ENCODE results near the gene ABHD1. TPM values are rescaled to one million over a fixed set of nuclear protein-coding genes. Genes with fewer than 3 reads are reported as not detected.

Gene ABHD1
- total RNA-seq, 3 donors from 2014 or later = 0.29 to 0.80 TPM; not detected in 1

- no peak for DNase-seq (ENCODE audit: low spot score in 2 of 2)
- no peak within 1 kb of the TSS for H3K4me3 ChIP-seq
- intact Hi-C loops (cut with DNase I; ENCODE audit: low total_unique reads) = no loop called here
- TF ChIP-seq POLR2A (IDR thresholded peaks at IDR 0.05) = no peak
- no peak for TF ChIP-seq POLR2AphosphoS5 (IDR thresholded peaks at IDR 0.05)
- no peaks in the 10 kb centered on the region for H3K27me3 ChIP-seq
- H3K27ac ChIP-seq = no peak within 1 kb of the TSS
- no peaks in the 10 kb centered on the region for H3K4me1 ChIP-seq
- H3K9me3 ChIP-seq = no peaks in the 10 kb centered on the region
- H3K36me3 ChIP-seq = no peaks in the 10 kb centered on the region
Observed at GRCh38 chr2:27148801-27149439, 25.3 kb downstream of the ABHD1 start, which contains the start of gene TCF23. Gene TCF23, plus strand, starts transcription at chr2:27149004. Its CDS starts 130 bp downstream, at chr2:27149134.

DNA sequence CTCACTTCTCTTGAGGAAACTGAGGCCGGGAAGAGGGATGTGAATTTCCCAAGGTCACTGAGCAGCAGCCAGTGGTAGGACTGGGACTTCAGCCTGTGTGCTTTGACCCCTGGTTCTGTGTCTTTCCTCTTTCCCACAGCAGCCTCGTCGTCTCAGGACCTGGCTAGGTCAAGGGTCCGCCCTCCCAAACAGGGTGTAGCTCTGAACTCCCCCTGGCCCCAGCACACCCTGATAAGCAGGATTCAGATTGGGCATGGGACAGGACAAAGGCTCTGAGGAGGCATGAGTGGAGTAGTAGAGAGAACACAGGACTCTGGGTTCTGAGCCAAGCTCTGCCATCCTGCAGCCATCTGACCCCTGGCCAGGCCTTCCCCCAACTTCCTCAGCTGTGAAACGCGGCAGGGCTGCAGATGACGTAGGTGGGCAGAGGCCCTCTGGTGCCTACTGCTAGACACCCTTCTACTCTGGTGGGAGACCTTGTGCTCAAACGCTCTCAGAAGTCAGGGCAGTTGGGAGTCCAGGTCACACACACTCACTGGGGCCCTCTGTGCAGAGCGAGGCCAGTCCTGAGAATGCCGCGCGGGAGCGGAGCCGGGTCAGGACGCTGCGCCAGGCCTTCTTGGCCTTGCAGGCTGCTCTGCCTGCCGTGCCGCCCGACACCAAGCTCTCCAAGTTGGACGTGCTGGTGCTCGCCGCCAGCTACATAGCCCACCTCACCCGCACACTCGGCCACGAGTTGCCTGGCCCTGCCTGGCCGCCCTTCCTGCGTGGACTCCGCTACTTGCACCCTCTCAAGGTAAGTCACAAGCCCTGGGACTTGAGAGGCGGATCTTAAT is 26.2 kb downstream of the ABHD1 start:
- Histone ChIP-seq H3K27me3 (no peaks in the 10 kb centered on the region), H3K9me3 (no peaks in the 10 kb centered on the region), H3K4me3 (no peak overlapping the region), H3K4me1 (no peaks in the 10 kb centered on the region), H3K27ac (no peak overlapping the region), H3K36me3 (no peaks in the 10 kb centered on the region)
- intact Hi-C loops (cut with DNase I; ENCODE audit: low total_unique reads) = no loop called here
- no peak for DNase-seq (ENCODE audit: low spot score in 2 of 2)
- TF ChIP-seq POLR2AphosphoS5 (IDR thresholded peaks at IDR 0.05) = no peak
- TF ChIP-seq POLR2A (IDR thresholded peaks at IDR 0.05) = no peak
- no peak for TF ChIP-seq CTCF (IDR thresholded peaks at IDR 0.05)

- TF ChIP-seq POLR2A (IDR thresholded peaks at IDR 0.05) (no peak), POLR2AphosphoS5 (IDR thresholded peaks at IDR 0.05) (no peak), CTCF (IDR thresholded peaks at IDR 0.05) (no peak)
- Histone ChIP-seq H3K27ac (no peak overlapping the region), H3K4me1 (no peaks in the 10 kb centered on the region), H3K9me3 (no peaks in the 10 kb centered on the region), H3K4me3 (no peak overlapping the region), H3K36me3 (no peaks in the 10 kb centered on the region), H3K27me3 (no peaks in the 10 kb centered on the region)
- intact Hi-C loops (cut with DNase I; ENCODE audit: low total_unique reads) = no loop called here
- DNase-seq (ENCODE audit: low spot score in 2 of 2) = no peak
Observed at GRCh38 chr2:27150639-27151230, 27.1 kb downstream of the ABHD1 start.

- no peak for TF ChIP-seq CTCF (IDR thresholded peaks at IDR 0.05)
- no peak for TF ChIP-seq POLR2A (IDR thresholded peaks at IDR 0.05)
- TF ChIP-seq POLR2AphosphoS5 (IDR thresholded peaks at IDR 0.05) = no peak
- Histone ChIP-seq H3K36me3 (no peaks in the 10 kb centered on the region), H3K9me3 (no peaks in the 10 kb centered on the region), H3K27ac (no peak overlapping the region), H3K4me1 (no peaks in the 10 kb centered on the region), H3K27me3 (no peaks in the 10 kb centered on the region), H3K4me3 (no peak overlapping the region)
- DNase-seq (ENCODE audit: low spot score in 2 of 2) = no peak
- intact Hi-C loops (cut with DNase I; ENCODE audit: low total_unique reads) = no loop called here
Observed at GRCh38 chr2:27152102-27152795, 28.6 kb downstream of the ABHD1 start.

GRCh38 chr2:27152796-27153464 is 29.3 kb downstream of the ABHD1 start:
- intact Hi-C loops (cut with DNase I; ENCODE audit: low total_unique reads) = no loop called here
- Histone ChIP-seq H3K27me3 (no peaks in the 10 kb centered on the region), H3K4me3 (no peak overlapping the region), H3K36me3 (no peaks in the 10 kb centered on the region), H3K9me3 (no peaks in the 10 kb centered on the region), H3K27ac (no peak overlapping the region), H3K4me1 (no peaks in the 10 kb centered on the region)
- no peak for DNase-seq (ENCODE audit: low spot score in 2 of 2)
- no peak for TF ChIP-seq POLR2A (IDR thresholded peaks at IDR 0.05)

Data from breast epithelium (tissue), 4 donors.